Epithelial cell of alveolus of lung (primary cell): ENCODE results near the gene ABRACL. TPM values are rescaled to one million over a fixed set of nuclear protein-coding genes. Genes with fewer than 3 reads are reported as not detected.

Source experiments
- total RNA-seq: library from RNA; depleted of rRNA; stranded (reverse); fragments of >200 nt; gene quantifications from 2 replicates; pipeline ENCODE4 v1.2.1, GENCODE V29; 2015

ABRACL gene
- 22.8 and 65.9 TPM in 2 replicates for total RNA-seq

DNA sequence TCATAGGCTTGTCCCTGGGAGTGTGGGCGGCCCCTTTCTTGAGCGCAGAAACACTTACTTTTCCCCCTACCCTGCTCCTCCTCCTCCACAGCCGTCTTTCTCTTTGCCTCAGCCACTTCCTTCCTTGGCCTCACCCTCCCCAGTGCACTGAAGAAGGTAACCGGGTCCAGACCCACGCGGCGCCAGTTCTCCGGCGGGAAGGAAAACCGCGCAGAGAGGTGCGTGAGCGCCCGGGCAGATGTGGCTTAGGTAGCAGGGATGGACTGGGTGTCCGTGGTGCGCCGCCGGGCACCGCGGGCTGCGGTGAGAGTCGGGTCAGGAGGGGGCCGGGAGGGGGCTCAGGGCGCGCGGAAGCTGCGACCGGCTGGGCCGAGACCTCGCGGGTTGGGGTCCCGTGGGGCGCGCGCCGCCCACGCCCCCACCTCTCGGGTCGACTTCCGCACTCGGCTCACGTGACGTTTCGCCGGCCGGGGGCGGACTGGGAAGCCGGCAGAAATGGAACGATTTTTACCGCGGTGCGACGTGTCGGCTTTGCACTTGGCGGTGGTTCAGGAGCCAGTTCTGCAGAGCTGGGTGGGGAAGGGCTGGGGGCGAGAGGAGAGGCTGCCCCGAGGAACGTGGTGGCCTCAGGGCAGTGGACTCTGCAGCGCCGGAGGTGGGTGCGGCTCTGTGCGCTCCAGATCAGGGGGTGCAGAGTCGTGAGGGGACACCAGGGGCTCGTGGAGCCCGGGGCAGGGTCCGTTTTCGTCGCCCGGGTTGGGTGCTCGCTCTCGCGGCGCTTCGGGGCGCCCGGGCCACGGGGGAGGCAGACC lies at the start of gene ABRACL:
Gene ABRACL (plus strand): TSS at position 88 of the 812 bp plus-strand sequence. CDS start 5,416 bp downstream, outside the sequence.

DNA sequence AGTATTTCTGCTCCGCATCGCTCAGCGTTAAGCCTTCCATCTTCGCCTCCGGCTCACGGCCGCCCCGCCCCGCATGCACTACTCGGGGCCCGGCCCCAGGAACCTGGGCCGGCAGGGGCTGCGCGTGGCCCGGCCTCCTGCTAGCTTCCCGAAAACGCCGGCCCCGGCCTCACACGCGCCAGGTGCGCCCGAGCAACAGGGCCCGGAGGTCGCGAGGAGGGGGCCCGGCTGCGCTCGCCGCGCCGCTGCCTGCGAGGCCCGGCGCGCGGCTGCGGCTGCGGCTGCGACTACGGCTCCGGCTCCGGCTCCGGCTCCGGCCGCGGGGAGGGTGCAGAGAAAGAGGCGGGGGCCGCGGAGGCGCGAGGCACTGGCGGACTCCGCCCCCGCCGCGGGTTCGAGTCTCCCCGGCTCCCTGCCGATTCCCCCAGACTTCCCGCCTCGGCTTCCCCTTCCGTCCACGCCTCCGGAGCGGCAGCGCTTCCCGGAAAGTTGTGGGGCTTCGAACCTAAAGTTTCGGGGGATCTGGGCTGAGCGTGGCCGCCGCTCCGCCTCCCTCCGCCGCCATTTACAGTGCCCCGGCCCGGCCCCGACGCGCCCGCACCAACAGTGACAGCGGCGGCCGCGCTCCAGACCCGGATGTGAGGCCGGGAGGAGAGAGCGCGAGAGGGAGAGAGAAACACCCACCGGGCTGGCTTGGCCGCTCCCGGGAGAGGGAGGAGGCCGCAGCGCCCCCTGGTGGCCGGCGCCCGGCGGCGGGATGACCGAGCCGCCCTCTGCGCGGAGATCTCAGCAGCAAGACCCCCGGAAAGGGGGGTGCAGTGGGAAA lies 40.7 kb upstream of the ABRACL start, which contains the start of gene REPS1:
Gene REPS1 (minus strand): TSS at position 611 of the 826 bp plus-strand sequence. CDS start 571 bp downstream, at position 40.

Other genes with a start within 250 kb of the ABRACL start
- gene ECT2L, start 232.7 kb upstream of the ABRACL start, total RNA-seq: not detected in 2 replicates
- gene REPS1, start 40.5 kb upstream of the ABRACL start, total RNA-seq: 18.1 and 24.3 TPM in 2 replicates
- 10.6 and 19.2 TPM in 2 replicates for gene HECA, start 106.3 kb downstream of the ABRACL start, total RNA-seq